GM12878 (cell line): ENCODE results near the gene GCNT2. TPM values are rescaled to one million over a fixed set of nuclear protein-coding genes. Genes with fewer than 3 reads are reported as not detected.

Experiments
- ATAC-seq: fragments of 200-7000 bp; cut with Tn5 transposase; 3 replicates; pipeline ENCODE4 v1.9.1; 2020; ENCODE audit warnings: mild to moderate bottlenecking, moderate library complexity
- BruUV-seq: library from RNA; stranded (reverse); fragments of 400-500 nt; replicated peaks from 2 replicates; lab custom pipeline; 2021; lab: Mats Ljungman, UMichigan
- CTCF ChIA-PET: fragments of 300-600 bp; sonication (Branson Sonifier 250); formaldehyde crosslinking; extraction: SDS; loops from one replicate; lab custom pipeline; 2021; ENCODE audit warnings: inconsistent platforms; lab: Yijun Ruan, JAX
- POLR2A ChIA-PET: fragments of 350-600 bp; formaldehyde crosslinking; extraction: SDS; loops from one replicate; lab custom pipeline; 2021; ENCODE audit warnings: inconsistent platforms; lab: Charles Lee
- RAD21 ChIA-PET: fragments of 300-600 bp; sonication (Branson Sonifier 250); formaldehyde crosslinking; loops from one replicate; lab custom pipeline; 2023; ENCODE audit warnings: antibody characterized with exemption; ENCODE audit not compliant: unreplicated experiment; lab: Charles Lee
- SMC1A ChIA-PET: fragments of 300-600 bp; sonication (Branson Sonifier 250); formaldehyde crosslinking; loops from one replicate; lab custom pipeline; 2023; ENCODE audit not compliant: unreplicated experiment, uncharacterized antibody; lab: Charles Lee
- DNase-seq: peaks from one replicate; pipeline ENCODE4 v3.0.0-alpha.2; 2011; ENCODE audit warnings: low read depth, low spot score
- FAIRE-seq: peaks from 3 replicates; lab custom pipeline; 2011; peaks lifted over from hg19 to GRCh38; lab: Jason Lieb, UNC
- H2AFZ ChIP-seq: 2 replicates; pipeline ENCODE4 v1.6.0; 2011; ENCODE audit warnings: low read depth, low read length, control low read depth; ENCODE audit not compliant: control insufficient read depth
- H3K27ac ChIP-seq: 2 replicates; pipeline ENCODE4 v1.5.1; 2011; ENCODE audit warnings: control low read depth; ENCODE audit not compliant: control insufficient read depth, insufficient read depth
- H3K27me3 ChIP-seq, 2 experiments: replicated peaks in 1 of 2; 2 replicates each; pipeline versions ENCODE4 v1.6.0 to v1.6.1; 2011; ENCODE audit warnings: low read length in 1 of 2; ENCODE audit not compliant: control insufficient read depth in 2 of 2, insufficient read depth in 2 of 2
- H3K36me3 ChIP-seq, 2 experiments: 2 replicates each; pipeline ENCODE4 v1.5.1; 2011; ENCODE audit warnings: low read length in 1 of 2; ENCODE audit not compliant: control insufficient read depth in 2 of 2, insufficient read depth in 2 of 2
- H3K4me1 ChIP-seq: 2 replicates; pipeline ENCODE4 v1.6.1; 2011; ENCODE audit warnings: mild to moderate bottlenecking, low read length, moderate library complexity, mixed read lengths; ENCODE audit not compliant: control insufficient read depth, insufficient read depth
- H3K4me2 ChIP-seq: 2 replicates; pipeline ENCODE4 v1.6.0; 2011; ENCODE audit warnings: control low read depth; ENCODE audit not compliant: control insufficient read depth, insufficient read depth
- H3K4me3 ChIP-seq: fragments of 200-600 bp; sonication (generic); 2 replicates; pipeline ENCODE4 v1.5.1; 2016
- H3K79me2 ChIP-seq: 2 replicates; pipeline ENCODE4 v1.6.0; 2011; ENCODE audit warnings: low read length; ENCODE audit not compliant: control insufficient read depth, insufficient read depth
- H3K9ac ChIP-seq: 2 replicates; pipeline ENCODE4 v1.8.0; 2011; ENCODE audit warnings: low read length, control low read depth, mixed read lengths; ENCODE audit not compliant: control insufficient read depth, insufficient read depth
- H3K9me3 ChIP-seq: replicated peaks from 3 replicates; pipeline ENCODE4 v1.5.1; 2011; ENCODE audit warnings: mild to moderate bottlenecking, low read length; ENCODE audit not compliant: control insufficient read depth, insufficient read depth
- H4K20me1 ChIP-seq: 2 replicates; pipeline ENCODE4 v1.6.0; 2011; ENCODE audit not compliant: control insufficient read depth, insufficient read depth
- BACH1 ChIP-seq: fragments of 450-650 bp; IDR thresholded peaks from 2 replicates; pipeline ENCODE4 v1.6.1; 2017; ENCODE audit warnings: mild to moderate bottlenecking, borderline replicate concordance
- BMI1 ChIP-seq: fragments of 450-650 bp; IDR thresholded peaks from 2 replicates; pipeline ENCODE4 v1.6.1; 2016; ENCODE audit warnings: mild to moderate bottlenecking, moderate library complexity, borderline replicate concordance
- CREB1 ChIP-seq: IDR thresholded peaks from 2 replicates; pipeline ENCODE4 v1.6.1; 2012; ENCODE audit warnings: low read depth, mild to moderate bottlenecking, inconsistent platforms
- DPF2 ChIP-seq: fragments of 450-650 bp; IDR thresholded peaks from 2 replicates; pipeline ENCODE4 v1.6.1; 2017; ENCODE audit warnings: mild to moderate bottlenecking
- NFYB ChIP-seq: IDR thresholded peaks from 2 replicates; pipeline ENCODE4 v1.6.1; 2011; ENCODE audit warnings: low read depth, mild to moderate bottlenecking, low read length, improper control_type of control experiment, moderate library complexity; ENCODE audit not compliant: insufficient read depth
- RB1 ChIP-seq: fragments of 450-650 bp; formaldehyde crosslinking; IDR thresholded peaks from 2 replicates; pipeline ENCODE4 v1.6.1; 2017; ENCODE audit warnings: mild to moderate bottlenecking, borderline replicate concordance
- RUNX3 ChIP-seq: IDR thresholded peaks from 2 replicates; pipeline ENCODE4 v1.6.1; 2012; ENCODE audit warnings: low read length, inconsistent platforms
- SREBF1 ChIP-seq: IDR thresholded peaks from 2 replicates; pipeline ENCODE4 v1.6.1; 2012; ENCODE audit warnings: mild to moderate bottlenecking, low read length
- WGBS: methylation state at CpG from one replicate; pipeline ENCODE4 v1.1.6; 2016; ENCODE audit warnings: low lambda C conversion rate; ENCODE audit not compliant: insufficient replicate concordance, insufficient coverage; ENCODE audit errors: missing lambda C conversion rate; 5-methylcytosine and 5-hydroxymethylcytosine counted together
- in situ Hi-C: fragments of 300-500 bp; cut with MboI; formaldehyde crosslinking; loops from 9 replicates; pipeline ENCODE4 v1.14.3; 2018; ENCODE audit warnings: mixed read lengths
- intact Hi-C: fragments of 100-400 bp; cut with micrococcal nuclease; formaldehyde crosslinking; loops from one replicate; pipeline ENCODE4 v1.14.2; 2022; ENCODE audit not compliant: unreplicated experiment
- polyA plus RNA-seq, 11 experiments: library from polyadenylated mRNA; depleted of rRNA in 4 of 11; unstranded in 6 of 11; stranded (reverse) in 5 of 11; fragments of >200 nt; fragmentation: Nextera tagmentation in 4 of 11; fragmentation: Illumina TruSeq in 1 of 11; extraction: Ambion mirVana in 4 of 11; extraction: Trizol in 1 of 11; gene quantifications; 1 replicate in 1 of 11; 2 replicates in 10 of 11; pipeline versions ENCODE4 v1.2.1 to v1.2.3, GENCODE V29; 2011 to 2016; ENCODE audit warnings: inconsistent platforms in 2 of 11, missing spikeins in 2 of 11, low read depth in 1 of 11
- total RNA-seq, 4 experiments: library from RNA; depleted of rRNA in 3 of 4; stranded (reverse); fragments of >200 nt in 3 of 4; fragmentation: Illumina TruSeq in 1 of 4; extraction: Trizol in 1 of 4; gene quantifications; 2 replicates each; pipeline versions ENCODE4 v1.2.1 to v1.2.3, GENCODE V29; 2013 to 2021
- TF ChIP-seq, protein P1 (sequence below), 3 experiments: IDR thresholded peaks in 2 of 3; conservative IDR thresholded peaks in 1 of 3; 2 replicates each; pipeline ENCODE4 v1.5.1; 2011; ENCODE audit warnings: low read depth in 3 of 3, low read length in 3 of 3, mild to moderate bottlenecking in 3 of 3, control low read depth in 2 of 3, moderate library complexity in 2 of 3, inconsistent platforms in 1 of 3, mixed read lengths in 1 of 3; ENCODE audit not compliant: control insufficient read depth in 2 of 3, insufficient read depth in 1 of 3; ENCODE audit errors: extremely low read depth in 1 of 3
- TF ChIP-seq, protein P2 (sequence below): IDR thresholded peaks from 2 replicates; pipeline ENCODE4 v1.6.1; 2011; ENCODE audit warnings: borderline replicate concordance, low read depth, mild to moderate bottlenecking, moderate library complexity, low read length; ENCODE audit not compliant: insufficient read depth, poor library complexity, severe bottlenecking

GCNT2 gene
- total and polyA plus RNA-seq, 10 of the 15 experiments (the other 5 are each of a cell fraction or from before 2014, with no cell fraction given), result 5.0 to 21.6 (median 11.9) TPM

DNA sequence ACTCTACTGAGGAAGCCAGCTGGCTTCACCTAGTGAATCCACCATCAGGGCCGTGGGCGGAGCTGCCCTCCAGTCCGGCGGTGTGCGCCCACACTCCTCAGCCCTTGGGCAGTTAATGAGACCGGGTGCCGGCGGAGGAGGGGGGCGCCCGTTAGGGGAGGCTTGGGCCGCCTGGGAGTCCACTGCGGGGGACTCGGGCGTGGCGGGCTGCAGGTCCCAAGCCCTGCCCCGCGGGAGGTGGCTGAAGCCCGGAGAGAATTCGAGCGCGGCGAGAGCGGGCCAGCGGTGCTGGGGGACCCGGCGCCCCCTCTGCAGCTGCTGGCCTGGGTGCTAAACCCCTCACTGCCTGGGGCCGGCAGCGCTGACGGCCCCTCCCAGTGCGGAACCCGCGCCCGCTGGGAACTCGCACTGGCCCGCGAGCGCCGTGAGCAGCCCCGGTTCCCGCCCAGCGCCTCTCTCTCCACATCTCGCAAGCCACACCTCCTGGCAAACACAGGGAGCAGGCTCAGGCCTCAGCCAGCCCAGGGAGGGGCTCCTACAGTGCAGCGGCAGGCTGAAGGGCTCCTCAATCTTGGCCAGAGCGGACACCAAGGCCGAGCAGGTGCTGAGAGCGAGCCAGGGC lies 38.4 kb upstream of the GCNT2 start:
- POLR2A ChIA-PET, result interaction anchor here (0.5 kb wide), 1 partner anchor 13 kb away, joined by 7 read pairs; no protein-coding TSS in a partner anchor
- H3K27ac ChIP-seq, result no peak overlapping the region
- DNase-seq (no peak), FAIRE-seq (no peak), ATAC-seq (no peak)
- in situ Hi-C loops (no loop called here), intact Hi-C loops (no loop called here)
- no peaks in the 10 kb centered on the region for H3K36me3 ChIP-seq
- no peak overlapping the region for H3K9ac ChIP-seq
- no peak overlapping the region for H3K4me2 ChIP-seq
- no TSS peak for BruUV-seq
- TF ChIP-seq NFYB, result no peak
- TF ChIP-seq SREBF1, result no peak
- TF ChIP-seq, protein P1, sequence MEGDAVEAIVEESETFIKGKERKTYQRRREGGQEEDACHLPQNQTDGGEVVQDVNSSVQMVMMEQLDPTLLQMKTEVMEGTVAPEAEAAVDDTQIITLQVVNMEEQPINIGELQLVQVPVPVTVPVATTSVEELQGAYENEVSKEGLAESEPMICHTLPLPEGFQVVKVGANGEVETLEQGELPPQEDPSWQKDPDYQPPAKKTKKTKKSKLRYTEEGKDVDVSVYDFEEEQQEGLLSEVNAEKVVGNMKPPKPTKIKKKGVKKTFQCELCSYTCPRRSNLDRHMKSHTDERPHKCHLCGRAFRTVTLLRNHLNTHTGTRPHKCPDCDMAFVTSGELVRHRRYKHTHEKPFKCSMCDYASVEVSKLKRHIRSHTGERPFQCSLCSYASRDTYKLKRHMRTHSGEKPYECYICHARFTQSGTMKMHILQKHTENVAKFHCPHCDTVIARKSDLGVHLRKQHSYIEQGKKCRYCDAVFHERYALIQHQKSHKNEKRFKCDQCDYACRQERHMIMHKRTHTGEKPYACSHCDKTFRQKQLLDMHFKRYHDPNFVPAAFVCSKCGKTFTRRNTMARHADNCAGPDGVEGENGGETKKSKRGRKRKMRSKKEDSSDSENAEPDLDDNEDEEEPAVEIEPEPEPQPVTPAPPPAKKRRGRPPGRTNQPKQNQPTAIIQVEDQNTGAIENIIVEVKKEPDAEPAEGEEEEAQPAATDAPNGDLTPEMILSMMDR (IDR thresholded peaks at IDR 0.05 in 2 of 3, conservative IDR thresholded peaks at IDR 0.05 in 1 of 3; ENCODE audit: control insufficient read depth in 2 of 3, extremely low read depth in 1 of 3, insufficient read depth in 1 of 3, low read depth in 3 of 3, low read length in 3 of 3), result no peak
- no peak for TF ChIP-seq BMI1
- TF ChIP-seq RUNX3, result no peak
- no peak for TF ChIP-seq BACH1
- no peak for TF ChIP-seq RB1
- TF ChIP-seq DPF2, result no peak
- TF ChIP-seq, protein P2, sequence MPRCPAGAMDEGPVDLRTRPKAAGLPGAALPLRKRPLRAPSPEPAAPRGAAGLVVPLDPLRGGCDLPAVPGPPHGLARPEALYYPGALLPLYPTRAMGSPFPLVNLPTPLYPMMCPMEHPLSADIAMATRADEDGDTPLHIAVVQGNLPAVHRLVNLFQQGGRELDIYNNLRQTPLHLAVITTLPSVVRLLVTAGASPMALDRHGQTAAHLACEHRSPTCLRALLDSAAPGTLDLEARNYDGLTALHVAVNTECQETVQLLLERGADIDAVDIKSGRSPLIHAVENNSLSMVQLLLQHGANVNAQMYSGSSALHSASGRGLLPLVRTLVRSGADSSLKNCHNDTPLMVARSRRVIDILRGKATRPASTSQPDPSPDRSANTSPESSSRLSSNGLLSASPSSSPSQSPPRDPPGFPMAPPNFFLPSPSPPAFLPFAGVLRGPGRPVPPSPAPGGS, result no peak
- no peak for TF ChIP-seq CREB1
- H3K79me2 ChIP-seq, result no peaks in the 10 kb centered on the region
- WGBS, result 90% methylated on average over 29 of the region's 46 CpGs
- no peaks in the 10 kb centered on the region for H4K20me1 ChIP-seq
- no peaks in the 10 kb centered on the region for H3K9me3 ChIP-seq
- H3K27me3 ChIP-seq, result no peaks in the 10 kb centered on the region; a peak in 1 of 4 replicates
- H3K4me1 ChIP-seq, result no peaks in the 10 kb centered on the region
- CTCF ChIA-PET, result interaction anchor here (0.6 to 6.7 kb wide), 8 partner anchors 9 to 472 kb away, joined by 3 to 153 read pairs (median 4); no protein-coding TSS in a partner anchor
- no peak overlapping the region for H3K4me3 ChIP-seq
- SMC1A ChIA-PET, result interaction anchor here (0.6 to 2.6 kb wide), 7 partner anchors 17 to 319 kb away, joined by 3 to 8 read pairs (median 3); no protein-coding TSS in a partner anchor
- no peak overlapping the region for H2AFZ ChIP-seq
- RAD21 ChIA-PET, result no interaction called here
